ENCODE measurements around the gene C16orf96. TPM values are rescaled to one million over a fixed set of nuclear protein-coding genes. Genes with fewer than 3 reads are reported as not detected.
"Not testable (repeated sequence)": the region's sequence is repeated elsewhere in the genome, so short reads cannot be mapped to it uniquely, and the experiment has no call there.

C16orf96 gene
- total RNA-seq, 2 experiments from 2014 or later: 0.14 TPM; not detected in 1

DNA sequence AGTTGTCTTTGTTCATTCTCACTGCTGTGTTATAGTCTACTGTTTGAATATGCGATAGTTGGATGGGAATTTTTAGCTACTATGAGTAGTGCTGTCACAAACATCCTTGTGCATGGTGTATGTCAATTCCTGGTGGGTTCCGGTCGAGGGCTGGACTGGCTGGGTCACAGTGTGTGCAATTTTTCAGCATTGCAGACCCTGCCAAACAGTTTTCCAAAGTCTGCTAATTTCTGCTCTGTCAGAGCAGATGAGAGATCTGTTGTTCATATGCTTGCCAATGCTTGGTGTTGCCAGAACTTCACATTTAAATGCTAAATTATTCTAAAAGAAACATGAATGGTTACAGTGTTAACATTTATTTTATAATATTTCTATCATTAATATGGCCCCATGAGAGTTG, 3.6 kb upstream of the C16orf96 start:
- H3K4me1 Mint-ChIP-seq: peaks cover 5% of the 10 kb centered on the region
- H3K27ac Mint-ChIP-seq: no peak overlapping the region
- no peaks in the 10 kb centered on the region for H3K36me3 Mint-ChIP-seq
- H3K4me3 Mint-ChIP-seq: no peak overlapping the region
- ATAC-seq: no peak
- no peak for DNase-seq
- no peaks in the 10 kb centered on the region for H3K9me3 Mint-ChIP-seq (ENCODE audit: low read depth)
- H3K27me3 Mint-ChIP-seq: peaks cover 4% of the 10 kb centered on the region
- CTCF ChIA-PET: interaction anchor here (1.1 to 1.3 kb wide), 2 partner anchors 10 to 47 kb away, joined by 4 to 7 read pairs; no protein-coding TSS in a partner anchor

DNA sequence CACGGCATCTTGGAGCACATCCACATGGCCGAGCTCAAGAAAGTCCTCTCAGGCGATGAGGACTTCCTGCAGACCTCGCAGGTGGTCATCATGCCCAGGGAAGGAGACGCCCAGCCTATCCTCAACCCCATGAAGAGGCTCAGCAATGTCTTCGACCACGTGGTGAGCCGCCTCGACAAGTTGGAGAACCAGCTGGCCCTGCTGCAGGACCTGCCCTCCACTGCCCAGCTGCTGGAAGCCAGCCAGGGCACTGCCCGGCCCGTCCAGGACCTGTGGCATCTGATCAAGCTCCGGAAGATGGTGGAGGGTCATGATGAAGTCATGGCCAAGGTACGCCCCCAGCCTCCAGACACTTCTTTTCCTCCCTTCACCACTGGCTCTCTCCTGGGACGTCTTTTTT, 440 bp downstream of the C16orf96 start:
- CTCF ChIA-PET: interaction anchor here (1.5 to 1.7 kb wide), 2 partner anchors 50 to 80 kb away, joined by 3 to 4 read pairs; partner anchors contain the start of gene HMOX2
- H3K27ac Mint-ChIP-seq: no peak overlapping the region
- H3K36me3 Mint-ChIP-seq: no peaks in the 10 kb centered on the region
- no peak overlapping the region for H3K4me3 Mint-ChIP-seq
- ATAC-seq (no peak), DNase-seq (no peak)
- H3K4me1 Mint-ChIP-seq: no peaks in the 10 kb centered on the region
- H3K9me3 Mint-ChIP-seq (ENCODE audit: low read depth): no peaks in the 10 kb centered on the region
- peaks cover 6% of the 10 kb centered on the region for H3K27me3 Mint-ChIP-seq

DNA sequence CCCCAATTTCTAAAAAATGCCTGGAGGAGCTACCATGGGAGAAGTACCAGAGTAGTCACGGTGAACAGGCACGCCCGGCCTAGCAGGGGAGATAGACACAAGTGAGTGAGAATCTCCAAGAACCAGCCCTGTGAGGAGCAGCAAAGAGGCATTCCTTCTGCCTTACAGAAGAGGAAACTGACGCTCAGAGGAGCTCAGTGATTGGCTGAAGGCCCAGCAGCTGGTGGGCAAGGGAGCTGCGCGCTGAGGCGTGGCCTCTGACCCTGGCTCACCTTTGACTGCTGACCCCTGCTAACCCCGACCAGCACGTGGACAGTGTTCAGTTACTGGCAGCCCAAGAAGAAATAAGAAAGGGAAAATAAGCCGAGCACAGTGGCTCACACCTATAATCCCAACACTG, 1.8 kb downstream of the C16orf96 start:
- no peak overlapping the region for H3K27ac Mint-ChIP-seq
- H3K4me3 Mint-ChIP-seq: no peak overlapping the region
- H3K27me3 Mint-ChIP-seq: peaks cover 3% of the 10 kb centered on the region
- no peaks in the 10 kb centered on the region for H3K4me1 Mint-ChIP-seq
- no peaks in the 10 kb centered on the region for H3K36me3 Mint-ChIP-seq
- no peak for DNase-seq
- CTCF ChIA-PET: interaction anchor here (1.0 to 7.9 kb wide), 3 partner anchors 9 to 80 kb away, joined by 3 to 38 read pairs (median 4); no protein-coding TSS in a partner anchor
- H3K9me3 Mint-ChIP-seq (ENCODE audit: low read depth): no peaks in the 10 kb centered on the region
- ATAC-seq: no peak

DNA sequence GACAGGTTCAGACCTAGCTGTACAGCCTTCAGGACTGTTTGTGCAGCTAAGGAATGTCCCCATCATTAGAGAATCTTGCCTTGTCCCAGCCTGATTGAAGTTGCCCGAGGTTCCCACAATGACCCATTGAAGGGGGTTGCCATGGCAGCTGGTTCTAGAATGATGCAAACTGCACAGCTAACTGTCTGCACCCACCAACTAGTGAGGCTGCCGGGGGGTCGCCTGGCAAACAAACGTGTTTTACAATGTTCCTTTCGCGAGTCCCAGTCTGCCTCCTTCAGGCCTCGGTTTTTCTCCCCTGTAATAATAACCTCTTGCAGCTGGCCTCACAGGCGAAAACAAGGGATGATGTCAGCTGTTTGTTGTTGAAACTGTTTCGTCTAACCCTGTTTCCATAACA, 5.5 kb downstream of the C16orf96 start:
- H3K4me1 Mint-ChIP-seq: peaks cover 8% of the 10 kb centered on the region

DNA sequence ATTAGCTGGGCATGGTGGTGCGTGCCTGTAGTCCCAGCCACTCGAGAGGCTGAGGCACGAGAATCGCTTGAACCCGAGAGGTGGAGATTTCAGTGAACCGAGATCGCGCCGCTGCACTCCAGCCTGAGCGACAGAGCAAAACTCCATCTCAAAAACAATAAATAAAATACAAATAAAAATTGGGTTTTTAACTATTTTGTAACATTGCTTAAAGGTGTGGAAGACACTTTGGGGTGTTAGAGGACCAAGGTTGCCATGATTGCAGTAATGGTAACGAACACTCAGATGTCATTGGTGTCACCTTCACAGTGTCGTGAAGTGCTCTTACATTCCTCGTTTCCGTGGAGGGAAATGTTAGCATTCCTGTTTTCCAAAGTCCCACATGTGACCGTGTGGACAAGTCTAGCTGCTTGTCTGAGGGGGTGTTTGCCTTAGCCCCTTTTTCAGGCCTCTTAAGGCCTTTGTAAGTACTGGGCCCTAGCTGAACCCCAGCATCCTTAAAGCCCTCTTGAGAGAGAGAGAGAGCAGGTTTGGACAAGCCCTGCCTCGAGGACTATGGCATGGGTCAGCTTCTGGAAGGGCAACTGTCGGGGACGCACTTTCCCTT, 8.6 kb downstream of the C16orf96 start:
- no peak overlapping the region for H3K27ac Mint-ChIP-seq

More for the DNA sequence above, 5.5 kb downstream of the C16orf96 start:
- CTCF ChIA-PET: interaction anchor here (0.7 to 7.9 kb wide), 3 partner anchors 8 to 85 kb away, joined by 3 to 38 read pairs (median 4); partner anchors contain the start of gene HMOX2
- Mint-ChIP-seq H3K27ac (no peak overlapping the region), H3K36me3 (no peaks in the 10 kb centered on the region), H3K9me3 (ENCODE audit: low read depth) (no peaks in the 10 kb centered on the region), H3K27me3 (peaks cover 3% of the 10 kb centered on the region), H3K4me3 (no peak overlapping the region)
- no peak for DNase-seq
- no peak for ATAC-seq

DNA sequence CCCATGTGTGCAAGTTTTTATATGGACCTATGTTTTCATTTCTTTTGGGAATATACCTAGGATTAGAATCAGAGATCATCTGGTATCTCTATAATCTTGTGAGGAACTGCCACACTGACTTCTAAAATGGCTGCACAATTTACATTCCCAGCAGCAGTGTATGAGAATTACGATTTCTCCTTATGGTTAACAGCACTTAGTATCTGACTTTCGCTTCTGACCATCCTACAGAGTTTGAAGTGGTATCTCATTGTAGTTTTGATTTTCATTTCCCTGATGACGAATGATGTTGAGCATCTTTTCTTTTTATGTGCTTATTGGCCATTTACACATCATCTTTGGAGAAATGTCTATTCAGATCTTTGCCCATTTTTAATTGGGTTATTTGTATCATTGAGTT, 10.0 kb downstream of the C16orf96 start:
- Mint-ChIP-seq H3K4me3 (no peak overlapping the region), H3K36me3 (no peaks in the 10 kb centered on the region), H3K27ac (no peak overlapping the region), H3K9me3 (ENCODE audit: low read depth) (no peaks in the 10 kb centered on the region), H3K27me3 (no peaks in the 10 kb centered on the region), H3K4me1 (peaks cover 17% of the 10 kb centered on the region)
- DNase-seq (no peak), ATAC-seq (peak; percentile 70)
- CTCF ChIA-PET: interaction anchor here (0.7 to 1.1 kb wide), 3 partner anchors 12 to 19 kb away, joined by 3 read pairs; no protein-coding TSS in a partner anchor

More for the DNA sequence above, 8.6 kb downstream of the C16orf96 start:
- H3K27me3 Mint-ChIP-seq: peaks cover 3% of the 10 kb centered on the region
- DNase-seq (no peak), ATAC-seq (no peak)
- CTCF ChIA-PET: interaction anchor here (0.9 to 7.9 kb wide), 4 partner anchors 10 to 59 kb away, joined by 3 to 38 read pairs (median 4); partner anchors contain the start of gene CDIP1
- no peak overlapping the region for H3K4me3 Mint-ChIP-seq
- H3K9me3 Mint-ChIP-seq (ENCODE audit: low read depth): no peaks in the 10 kb centered on the region
- peaks cover 14% of the 10 kb centered on the region for H3K4me1 Mint-ChIP-seq
- H3K36me3 Mint-ChIP-seq: no peaks in the 10 kb centered on the region

DNA sequence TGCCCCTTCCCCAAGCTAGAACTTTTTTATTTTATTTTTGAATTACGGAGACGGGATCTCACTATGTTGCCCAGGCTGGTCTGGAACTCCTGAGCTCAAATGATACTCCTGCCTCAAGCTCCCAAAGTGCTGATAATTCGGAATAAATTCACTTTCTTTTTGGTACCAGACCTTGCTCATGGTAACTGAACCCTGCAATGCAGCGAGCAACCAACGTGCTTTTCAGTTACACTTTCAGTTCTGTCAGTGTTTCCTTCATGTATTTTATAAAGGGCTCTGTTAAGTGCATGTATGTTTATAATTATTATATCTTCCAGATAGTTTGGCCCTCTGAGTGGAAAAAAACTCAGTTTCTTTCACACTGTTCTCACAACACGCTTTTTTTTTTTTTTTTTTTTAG, 13.9 kb downstream of the C16orf96 start:
- DNase-seq (no peak), ATAC-seq (no peak)
- no peaks in the 10 kb centered on the region for H3K36me3 Mint-ChIP-seq
- CTCF ChIA-PET: interaction anchor here (0.7 to 1.6 kb wide), 3 partner anchors 15 to 310 kb away, joined by 3 to 4 read pairs (median 3); no protein-coding TSS in a partner anchor
- peaks cover 26% of the 10 kb centered on the region for H3K4me1 Mint-ChIP-seq
- peak overlapping the region; percentile 28 for H3K27ac Mint-ChIP-seq
- no peak overlapping the region for H3K4me3 Mint-ChIP-seq
- no peaks in the 10 kb centered on the region for H3K27me3 Mint-ChIP-seq
- H3K9me3 Mint-ChIP-seq (ENCODE audit: low read depth): no peaks in the 10 kb centered on the region

DNA sequence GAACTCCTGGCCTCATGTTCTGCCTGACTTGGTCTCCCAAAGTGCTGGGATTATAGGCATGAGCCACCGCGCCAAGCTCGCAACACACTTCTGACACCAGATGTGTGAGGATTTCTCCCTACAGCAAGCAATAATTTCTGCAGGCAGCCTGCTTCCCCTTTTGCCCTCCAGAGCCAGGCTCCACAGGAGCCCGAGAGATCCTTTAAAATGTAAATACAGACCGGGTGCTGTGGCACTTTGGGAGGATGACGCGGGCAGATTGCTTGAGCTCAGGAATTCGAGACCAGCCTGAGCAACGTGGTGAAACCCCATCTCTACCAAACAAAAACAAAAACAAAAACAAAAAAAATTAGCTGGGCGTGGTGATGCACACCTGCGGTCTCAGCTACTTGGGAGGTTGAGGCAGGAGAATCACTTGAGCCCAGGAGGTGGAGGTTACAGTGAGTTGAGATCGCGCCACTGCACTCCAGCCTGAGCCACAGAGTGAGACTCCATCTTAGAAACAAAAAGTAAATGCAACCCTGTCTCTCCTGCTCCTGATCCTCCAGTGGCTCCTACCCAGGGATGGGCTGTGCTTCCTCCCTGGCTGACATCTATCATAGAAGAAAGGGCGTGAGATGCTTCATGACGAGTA, 14.7 kb downstream of the C16orf96 start:
- peak overlapping the region; percentile 28 for H3K27ac Mint-ChIP-seq
- CTCF ChIA-PET: interaction anchor here (0.7 kb wide), 1 partner anchor 259 kb away, joined by 3 read pairs; no protein-coding TSS in a partner anchor

DNA sequence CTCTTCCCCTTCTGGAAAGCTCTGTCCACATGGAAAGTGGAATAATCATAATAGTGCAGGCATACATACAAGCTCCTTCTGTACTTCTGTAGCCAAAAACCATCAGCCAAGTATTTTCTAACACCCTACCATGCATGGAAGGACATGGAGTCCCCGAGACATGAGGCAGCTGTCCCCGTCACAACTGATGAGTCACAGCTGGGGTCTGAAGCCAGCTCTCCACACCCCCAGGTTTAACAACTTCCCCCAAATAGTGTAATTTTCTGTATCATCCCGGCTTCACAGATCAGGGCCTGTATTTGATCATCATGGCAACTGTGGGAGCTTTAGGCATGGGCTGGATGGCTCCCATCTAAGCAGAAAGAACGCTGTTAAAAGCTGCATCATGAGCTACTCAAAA, 16.6 kb downstream of the C16orf96 start:
- no peaks in the 10 kb centered on the region for H3K9me3 Mint-ChIP-seq (ENCODE audit: low read depth)
- CTCF ChIA-PET: interaction anchor here (0.7 to 1.5 kb wide), 4 partner anchors 34 to 77 kb away, joined by 3 to 4 read pairs (median 4); partner anchors contain the start of gene CDIP1
- no peaks in the 10 kb centered on the region for H3K36me3 Mint-ChIP-seq
- H3K4me1 Mint-ChIP-seq: peaks cover 15% of the 10 kb centered on the region
- no peak overlapping the region for H3K27ac Mint-ChIP-seq
- DNase-seq: no peak
- H3K27me3 Mint-ChIP-seq: no peaks in the 10 kb centered on the region
- no peak overlapping the region for H3K4me3 Mint-ChIP-seq
- ATAC-seq: no peak

More for the DNA sequence above, 14.7 kb downstream of the C16orf96 start:
- Mint-ChIP-seq H3K27me3 (no peaks in the 10 kb centered on the region), H3K4me1 (peaks cover 27% of the 10 kb centered on the region), H3K9me3 (ENCODE audit: low read depth) (no peaks in the 10 kb centered on the region), H3K36me3 (no peaks in the 10 kb centered on the region), H3K4me3 (no peak overlapping the region)
- DNase-seq (no peak), ATAC-seq (no peak)

DNA sequence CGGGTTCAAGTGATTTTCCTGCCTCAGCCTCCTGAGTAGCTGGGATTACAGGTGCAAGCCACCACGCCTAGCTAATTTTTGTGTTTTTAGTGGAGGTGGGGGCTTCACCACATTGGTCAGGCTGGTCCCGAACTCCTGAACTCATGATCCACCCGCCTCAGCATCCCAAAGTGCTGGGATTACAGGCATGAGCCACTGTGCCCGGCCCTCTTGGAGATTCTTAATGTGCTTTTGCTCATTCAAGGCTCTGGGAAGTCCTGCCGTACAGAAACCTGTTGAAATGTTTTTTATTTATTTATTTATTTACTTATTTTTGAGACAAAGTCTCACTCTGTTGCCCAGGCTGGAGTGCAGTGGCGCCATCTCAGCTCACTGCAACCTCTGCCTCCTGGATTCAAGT, 17.8 kb downstream of the C16orf96 start:
- H3K9me3 Mint-ChIP-seq (ENCODE audit: low read depth); H3K27ac Mint-ChIP-seq; H3K36me3 Mint-ChIP-seq; H3K4me3 Mint-ChIP-seq; H3K27me3 Mint-ChIP-seq; ATAC-seq; DNase-seq: not testable (repeated sequence)
- CTCF ChIA-PET: interaction anchor here (0.7 to 1.5 kb wide), 2 partner anchors 35 to 38 kb away, joined by 4 read pairs; partner anchors contain the start of gene CDIP1
- peaks cover 15% of the 10 kb centered on the region for H3K4me1 Mint-ChIP-seq

DNA sequence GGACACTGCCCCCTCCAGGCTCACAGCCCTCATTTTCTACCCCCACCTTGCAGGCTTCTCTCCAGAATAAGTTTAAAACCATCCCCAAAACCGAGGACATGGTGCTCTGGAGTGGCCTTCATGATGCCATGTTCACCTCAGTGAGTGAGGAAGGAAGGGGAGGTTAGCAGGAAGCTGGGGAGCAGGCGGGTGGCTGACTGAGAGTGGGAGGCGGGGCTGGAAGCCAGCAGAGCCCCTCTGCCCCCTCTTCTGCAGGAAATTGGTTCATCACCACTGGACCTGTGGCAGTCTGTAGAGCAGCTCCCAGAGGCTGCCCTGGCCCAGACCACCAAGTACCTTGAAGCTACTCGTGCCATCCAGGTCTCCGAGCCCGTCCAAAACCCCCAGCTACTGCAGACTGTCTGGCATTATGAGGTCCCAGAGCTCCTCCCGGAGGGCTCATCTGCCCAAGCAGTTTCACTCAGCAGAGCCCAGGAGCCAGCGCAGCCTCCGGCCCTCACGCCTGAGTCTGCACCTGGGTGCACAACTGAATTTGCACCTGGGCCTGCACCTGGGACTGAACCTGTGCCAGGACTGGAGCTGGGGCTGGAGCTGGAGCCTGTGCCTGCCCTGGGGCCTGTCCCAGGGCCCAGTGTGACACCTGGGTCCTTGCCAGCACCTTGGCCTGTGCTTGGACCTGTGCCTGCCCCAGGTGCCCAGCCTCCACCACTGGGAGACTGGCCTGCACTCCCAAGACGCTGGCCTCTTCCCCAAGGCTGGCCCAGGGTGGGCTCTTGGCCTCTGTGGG, 19.0 kb downstream of the C16orf96 start:
- CTCF ChIA-PET: interaction anchor here (0.6 to 2.3 kb wide), 7 partner anchors 10 to 68 kb away, joined by 3 to 11 read pairs (median 4); no protein-coding TSS in a partner anchor
- H3K27ac Mint-ChIP-seq: no peak overlapping the region
- peak; percentile 54 for ATAC-seq
- no peak overlapping the region for H3K4me3 Mint-ChIP-seq
- H3K4me1 Mint-ChIP-seq: peaks cover 11% of the 10 kb centered on the region
- no peaks in the 10 kb centered on the region for H3K27me3 Mint-ChIP-seq
- no peaks in the 10 kb centered on the region for H3K9me3 Mint-ChIP-seq (ENCODE audit: low read depth)
- no peak for DNase-seq
- H3K36me3 Mint-ChIP-seq: no peaks in the 10 kb centered on the region

DNA sequence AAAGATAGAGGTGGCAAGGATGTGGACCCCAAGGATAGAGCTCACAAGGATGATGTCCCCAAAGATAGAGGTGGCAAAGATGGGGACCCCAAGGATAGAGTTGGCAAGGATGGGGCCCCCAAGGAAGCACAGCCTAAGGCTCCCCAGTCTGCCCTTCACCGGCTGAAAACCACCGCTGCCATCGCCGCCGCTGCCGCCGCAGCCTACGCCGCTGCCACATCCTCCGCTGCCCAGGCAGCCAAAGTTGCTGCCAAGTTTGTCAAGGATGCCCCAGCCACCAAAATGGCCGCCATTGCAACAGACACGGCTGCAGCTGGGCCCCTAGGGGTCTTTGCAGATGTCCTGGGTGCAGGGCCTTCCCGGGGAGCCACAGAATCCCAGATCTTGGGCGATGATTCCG, 19.9 kb downstream of the C16orf96 start:
- CTCF ChIA-PET: interaction anchor here (1.2 to 2.3 kb wide), 4 partner anchors 10 to 52 kb away, joined by 3 to 11 read pairs (median 4); no protein-coding TSS in a partner anchor
- no peaks in the 10 kb centered on the region for H3K36me3 Mint-ChIP-seq
- DNase-seq (no peak), ATAC-seq (no peak)
- H3K4me1 Mint-ChIP-seq: peaks cover 10% of the 10 kb centered on the region
- no peak overlapping the region for H3K27ac Mint-ChIP-seq
- no peaks in the 10 kb centered on the region for H3K27me3 Mint-ChIP-seq
- H3K4me3 Mint-ChIP-seq: no peak overlapping the region
- no peaks in the 10 kb centered on the region for H3K9me3 Mint-ChIP-seq (ENCODE audit: low read depth)

Measured in activated CD8-positive, alpha-beta memory T cell treated with anti-CD3 and anti-CD28 coated beads, Interleukin-2, amount 10 ng/mL, durations not matched to agents 7 days and 5 days (primary cell).